ENCODE results near the gene FGFRL1. TPM values are rescaled to one million over a fixed set of nuclear protein-coding genes. Genes with fewer than 3 reads are reported as not detected.

Gene FGFRL1
- total RNA-seq, 1 donor from 2014 or later, result 5.2 TPM

DNA sequence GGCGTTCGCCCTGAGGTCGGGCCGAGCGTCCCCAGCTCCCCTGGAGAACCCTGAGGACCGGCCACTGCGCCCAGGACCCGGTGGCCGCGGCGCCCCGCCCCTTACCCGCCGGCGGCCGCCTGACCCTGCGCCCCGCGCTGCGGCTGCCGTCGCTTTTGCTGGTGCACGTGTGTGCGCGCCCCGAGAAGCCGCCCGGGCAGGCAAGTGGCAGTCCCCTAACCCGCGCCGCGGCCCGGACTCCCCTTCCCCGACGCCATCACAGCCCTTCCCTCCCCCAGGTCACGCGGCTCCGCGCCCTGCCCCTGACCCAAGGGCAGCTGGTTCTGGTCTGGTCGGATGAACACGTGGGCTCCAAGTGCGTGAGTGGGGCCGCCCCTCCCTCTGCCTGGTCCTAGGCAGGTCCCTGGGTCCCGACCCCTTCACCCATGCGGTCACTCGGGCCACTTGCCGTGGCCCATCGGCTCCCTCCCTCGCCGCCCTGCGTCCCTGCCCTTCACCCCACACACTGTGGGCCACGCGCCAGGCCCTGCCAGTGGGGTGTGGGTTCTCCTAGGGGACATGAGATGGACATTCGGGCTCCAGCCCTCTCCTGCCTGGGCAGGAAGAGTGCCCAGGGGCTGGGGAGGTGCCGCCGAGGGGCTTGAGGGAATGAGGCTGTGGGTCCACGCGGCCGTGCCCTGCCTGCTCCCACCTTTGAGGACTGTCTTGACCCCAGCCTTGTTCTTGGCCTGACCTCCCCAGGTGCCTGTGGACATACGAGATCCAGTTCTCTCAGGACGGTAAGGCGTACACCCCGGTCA lies 8.0 kb upstream of the FGFRL1 start:
- no peak for DNase-seq (ENCODE audit: low spot score)
- Mint-ChIP-seq H3K36me3 (ENCODE audit: low read depth, unreplicated experiment) (peaks cover 7% of the 10 kb centered on the region), H3K27ac (ENCODE audit: unreplicated experiment) (no peak overlapping the region), H3K4me1 (ENCODE audit: unreplicated experiment) (no peaks in the 10 kb centered on the region), H3K9me3 (ENCODE audit: unreplicated experiment) (no peaks in the 10 kb centered on the region), H3K27me3 (ENCODE audit: unreplicated experiment) (peaks cover 41% of the 10 kb centered on the region), H3K4me3 (ENCODE audit: unreplicated experiment) (no peak overlapping the region)
- TF ChIP-seq, protein P1, sequence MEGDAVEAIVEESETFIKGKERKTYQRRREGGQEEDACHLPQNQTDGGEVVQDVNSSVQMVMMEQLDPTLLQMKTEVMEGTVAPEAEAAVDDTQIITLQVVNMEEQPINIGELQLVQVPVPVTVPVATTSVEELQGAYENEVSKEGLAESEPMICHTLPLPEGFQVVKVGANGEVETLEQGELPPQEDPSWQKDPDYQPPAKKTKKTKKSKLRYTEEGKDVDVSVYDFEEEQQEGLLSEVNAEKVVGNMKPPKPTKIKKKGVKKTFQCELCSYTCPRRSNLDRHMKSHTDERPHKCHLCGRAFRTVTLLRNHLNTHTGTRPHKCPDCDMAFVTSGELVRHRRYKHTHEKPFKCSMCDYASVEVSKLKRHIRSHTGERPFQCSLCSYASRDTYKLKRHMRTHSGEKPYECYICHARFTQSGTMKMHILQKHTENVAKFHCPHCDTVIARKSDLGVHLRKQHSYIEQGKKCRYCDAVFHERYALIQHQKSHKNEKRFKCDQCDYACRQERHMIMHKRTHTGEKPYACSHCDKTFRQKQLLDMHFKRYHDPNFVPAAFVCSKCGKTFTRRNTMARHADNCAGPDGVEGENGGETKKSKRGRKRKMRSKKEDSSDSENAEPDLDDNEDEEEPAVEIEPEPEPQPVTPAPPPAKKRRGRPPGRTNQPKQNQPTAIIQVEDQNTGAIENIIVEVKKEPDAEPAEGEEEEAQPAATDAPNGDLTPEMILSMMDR (IDR thresholded peaks at IDR 0.05; ENCODE audit: unreplicated experiment), result no peak

GRCh38 chr4:1004071-1004418 lies 7.4 kb upstream of the FGFRL1 start:
- Mint-ChIP-seq H3K27me3 (ENCODE audit: unreplicated experiment) (peaks cover 41% of the 10 kb centered on the region), H3K4me1 (ENCODE audit: unreplicated experiment) (no peaks in the 10 kb centered on the region), H3K27ac (ENCODE audit: unreplicated experiment) (no peak overlapping the region), H3K4me3 (ENCODE audit: unreplicated experiment) (no peak overlapping the region), H3K36me3 (ENCODE audit: low read depth, unreplicated experiment) (peaks cover 8% of the 10 kb centered on the region), H3K9me3 (ENCODE audit: unreplicated experiment) (no peaks in the 10 kb centered on the region)
- no peak for DNase-seq (ENCODE audit: low spot score)
- TF ChIP-seq, protein P1 (IDR thresholded peaks at IDR 0.05; ENCODE audit: unreplicated experiment), result no peak

DNA sequence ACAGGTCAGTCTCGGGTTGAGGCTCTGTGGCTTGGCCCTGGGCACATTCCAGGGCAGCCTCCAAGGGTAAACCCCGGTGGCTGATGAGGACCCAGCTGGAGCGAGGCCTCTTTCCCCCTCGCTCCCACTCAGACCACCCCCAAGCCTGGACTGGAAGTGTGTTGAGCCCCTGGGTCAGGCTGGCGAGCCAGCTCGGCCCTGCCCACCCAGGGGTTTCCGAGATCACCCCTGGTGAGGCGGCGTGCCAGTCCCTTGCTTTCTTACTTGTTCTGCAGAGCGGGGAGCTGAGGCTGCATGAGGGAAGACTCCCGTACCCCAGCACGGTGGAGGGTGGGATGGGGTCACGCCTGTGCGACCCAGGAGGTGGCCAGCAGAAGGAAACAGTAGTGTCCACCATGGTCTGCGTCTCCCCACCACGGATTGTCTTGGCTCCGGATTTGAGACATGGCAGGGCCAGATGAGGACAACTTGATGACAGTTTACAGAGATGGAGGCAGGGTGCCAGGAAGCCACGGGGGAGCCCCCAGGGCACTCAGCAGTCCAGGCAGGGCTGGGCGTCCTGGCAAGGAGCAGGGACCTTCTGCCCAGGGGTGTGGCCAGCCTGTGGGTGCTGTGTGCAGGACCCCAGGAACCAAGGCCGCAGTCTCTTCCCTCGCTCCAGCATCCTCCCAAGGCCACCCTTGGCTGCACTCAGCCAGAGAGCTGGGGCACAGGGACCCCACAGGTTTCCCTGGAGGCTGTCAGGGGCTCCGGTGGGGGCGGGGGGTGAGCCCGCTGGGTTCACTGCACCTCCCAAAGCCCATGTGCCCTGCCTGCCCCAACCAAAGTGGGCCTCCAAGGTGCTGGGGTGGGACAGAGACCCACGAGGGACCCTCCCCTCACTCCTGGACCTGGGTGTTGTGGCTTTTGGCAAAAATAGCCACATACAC lies 6.6 kb upstream of the FGFRL1 start:
- Mint-ChIP-seq H3K9me3 (ENCODE audit: unreplicated experiment) (no peaks in the 10 kb centered on the region), H3K36me3 (ENCODE audit: low read depth, unreplicated experiment) (peaks cover 8% of the 10 kb centered on the region), H3K4me1 (ENCODE audit: unreplicated experiment) (no peaks in the 10 kb centered on the region), H3K4me3 (ENCODE audit: unreplicated experiment) (no peak overlapping the region), H3K27ac (ENCODE audit: unreplicated experiment) (no peak overlapping the region), H3K27me3 (ENCODE audit: unreplicated experiment) (peaks cover 38% of the 10 kb centered on the region)
- TF ChIP-seq, protein P1 (IDR thresholded peaks at IDR 0.05; ENCODE audit: unreplicated experiment), result no peak
- no peak for DNase-seq (ENCODE audit: low spot score)

DNA sequence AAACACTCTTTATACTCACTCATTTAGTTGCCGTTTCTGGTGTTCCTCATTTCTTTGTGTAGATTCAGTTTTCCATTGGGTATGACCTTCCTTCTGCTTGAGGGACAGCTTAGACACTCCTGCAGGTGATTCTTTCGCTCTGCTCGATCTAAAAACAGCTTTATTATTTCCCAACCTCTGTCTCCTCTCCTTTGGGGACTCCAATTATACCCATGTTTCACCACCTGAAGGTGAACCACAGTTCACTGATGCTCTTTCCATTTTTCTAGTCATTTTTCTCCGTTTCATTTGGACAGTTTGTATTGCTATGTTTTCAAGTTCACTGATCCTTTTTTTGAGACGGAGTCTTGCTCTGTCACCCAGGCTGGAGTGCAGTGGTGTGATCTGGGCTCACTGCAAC lies 4.6 kb upstream of the FGFRL1 start:
- H3K4me1 Mint-ChIP-seq (ENCODE audit: unreplicated experiment), result no peaks in the 10 kb centered on the region
- DNase-seq (ENCODE audit: low spot score), result no peak
- H3K4me3 Mint-ChIP-seq (ENCODE audit: unreplicated experiment), result no peak overlapping the region
- H3K27ac Mint-ChIP-seq (ENCODE audit: unreplicated experiment), result no peak overlapping the region
- H3K27me3 Mint-ChIP-seq (ENCODE audit: unreplicated experiment), result peaks cover 38% of the 10 kb centered on the region
- no peaks in the 10 kb centered on the region for H3K9me3 Mint-ChIP-seq (ENCODE audit: unreplicated experiment)
- TF ChIP-seq, protein P1 (IDR thresholded peaks at IDR 0.05; ENCODE audit: unreplicated experiment), result no peak
- H3K36me3 Mint-ChIP-seq (ENCODE audit: low read depth, unreplicated experiment), result peaks cover 8% of the 10 kb centered on the region

All from endothelial cell (in vitro differentiated cells).